HepG2 (cell line): ENCODE data around the gene TXNRD2. TPM values are rescaled to one million over a fixed set of nuclear protein-coding genes. Genes with fewer than 3 reads are reported as not detected.
A peak's percentile ranks its signal among the peaks of the same experiment; 100 is the strongest.

Experiments used
- ATAC-seq: fragments of 200-7000 bp; cut with Tn5 transposase; 3 replicates; pipeline ENCODE4 v1.9.1; 2020; ENCODE audit warnings: mild to moderate bottlenecking, moderate library complexity
- BruUV-seq: library from RNA; stranded (reverse); fragments of 400-500 nt; replicated peaks from 2 replicates; lab custom pipeline; 2021; lab: Mats Ljungman, UMichigan
- CTCF ChIA-PET: fragments of 300-600 bp; formaldehyde crosslinking; extraction: SDS; loops from one replicate; lab custom pipeline; 2021; ENCODE audit warnings: low total read pairs, inconsistent platforms, low intra/inter-chr PET ratio; lab: Yijun Ruan, JAX
- POLR2A ChIA-PET: fragments of 350-600 bp; sonication (Branson Sonifier 250); formaldehyde crosslinking; loops from one replicate; lab custom pipeline; 2020; ENCODE audit warnings: antibody characterized with exemption, inconsistent platforms; lab: Yijun Ruan, JAX
- DNase-seq: peaks from one replicate; pipeline ENCODE4 v3.0.0-alpha.2; 2015; ENCODE audit warnings: low spot score
- FAIRE-seq: peaks from 3 replicates; lab custom pipeline; 2011; peaks lifted over from hg19 to GRCh38; lab: Jason Lieb, UNC
- H2AFZ ChIP-seq: one replicate; pipeline ENCODE4 v1.6.1; 2011; ENCODE audit warnings: low read length, inconsistent platforms
- H3K27ac ChIP-seq: fragments of 300-600 bp; 3 replicates; pipeline ENCODE4 v1.8.0; 2011; ENCODE audit warnings: mixed run types, mild to moderate bottlenecking, mixed read lengths, low read length, inconsistent platforms; ENCODE audit not compliant: insufficient read depth; ENCODE audit errors: extremely low read length
- H3K27me3 ChIP-seq, 2 experiments: fragments of 200-600 bp in 1 of 2; 2 replicates in 1 of 2; 3 replicates in 1 of 2; pipeline versions ENCODE4 v1.6.0 to v1.8.0; 2011; ENCODE audit warnings: low read length in 2 of 2, mild to moderate bottlenecking in 2 of 2, moderate library complexity in 2 of 2, inconsistent platforms in 1 of 2; ENCODE audit not compliant: insufficient read depth in 2 of 2, control insufficient read depth in 1 of 2
- H3K36me3 ChIP-seq, 2 experiments: fragments of 200-600 bp in 1 of 2; replicated peaks in 1 of 2; 2 replicates in 1 of 2; 3 replicates in 1 of 2; pipeline versions ENCODE4 v1.5.1 to v1.8.0; 2011; ENCODE audit warnings: low read length in 2 of 2, inconsistent platforms in 1 of 2; ENCODE audit not compliant: insufficient read depth in 2 of 2, control insufficient read depth in 1 of 2
- H3K4me1 ChIP-seq: 2 replicates; pipeline ENCODE4 v1.5.1; 2012; ENCODE audit warnings: low read length, inconsistent platforms; ENCODE audit not compliant: insufficient read depth
- H3K4me2 ChIP-seq: 2 replicates; pipeline ENCODE4 v1.6.0; 2011; ENCODE audit warnings: low read depth, low read length, inconsistent platforms
- H3K4me3 ChIP-seq, 3 experiments: fragments of 200-600 bp in 1 of 3; sonication (generic), shearing (Covaris generic) in 1 of 3; replicated peaks in 1 of 3; 2 replicates each; pipeline ENCODE4 v1.5.1; 2011 to 2016; ENCODE audit warnings: low read length in 3 of 3, inconsistent platforms in 2 of 3, low read depth in 2 of 3, mild to moderate bottlenecking in 2 of 3, control low read depth in 1 of 3, mixed read lengths in 1 of 3; ENCODE audit not compliant: insufficient read depth in 1 of 3
- H3K79me2 ChIP-seq: one replicate; pipeline ENCODE4 v1.6.1; 2011; ENCODE audit warnings: low read length, inconsistent platforms; ENCODE audit not compliant: insufficient read depth
- H3K9ac ChIP-seq: 2 replicates; pipeline ENCODE4 v1.6.0; 2011; ENCODE audit warnings: mild to moderate bottlenecking, low read depth, low read length, inconsistent platforms; ENCODE audit not compliant: insufficient read depth
- H3K9me3 ChIP-seq: 2 replicates; pipeline ENCODE4 v1.5.1; 2012; ENCODE audit warnings: mild to moderate bottlenecking, low read length
- H4K20me1 ChIP-seq: 2 replicates; pipeline ENCODE4 v1.6.0; 2011; ENCODE audit warnings: inconsistent platforms, mild to moderate bottlenecking, low read length, moderate library complexity; ENCODE audit not compliant: insufficient read depth
- AGO2 ChIP-seq: fragments of 200-400 bp; formaldehyde crosslinking; optimal IDR thresholded peaks from 2 replicates; pipeline ENCODE3; 2017; ENCODE audit warnings: mild to moderate bottlenecking, low read depth, low read length, moderate library complexity
- HNF4G ChIP-seq, 2 experiments: sonication (generic) in 1 of 2; formaldehyde crosslinking in 1 of 2; IDR thresholded peaks; 2 replicates each; pipeline versions ENCODE4 v1.4.0 to v1.6.1; 2011 to 2020; ENCODE audit warnings: borderline replicate concordance in 2 of 2, low read depth in 2 of 2, mild to moderate bottlenecking in 2 of 2, low read length in 1 of 2, missing genetic modification reagents in 1 of 2, moderate library complexity in 1 of 2
- NBN ChIP-seq: fragments of 450-650 bp; conservative IDR thresholded peaks from 2 replicates; pipeline ENCODE4 v1.6.1; 2017
- NCOA5 ChIP-seq: sonication (generic); formaldehyde crosslinking; IDR thresholded peaks from 2 replicates; pipeline ENCODE4 v1.4.0; 2020; ENCODE audit warnings: missing genetic modification reagents
- NKX3-1 ChIP-seq: sonication (generic); formaldehyde crosslinking; IDR thresholded peaks from 2 replicates; pipeline ENCODE4 v1.5.0; 2020; ENCODE audit warnings: missing genetic modification reagents
- NR2C2 ChIP-seq: sonication (generic); formaldehyde crosslinking; IDR thresholded peaks from 2 replicates; pipeline ENCODE4 v1.4.0; 2020; ENCODE audit warnings: missing genetic modification reagents, mild to moderate bottlenecking, moderate library complexity, borderline replicate concordance
- POLR2AphosphoS2 ChIP-seq: IDR thresholded peaks from 2 replicates; pipeline ENCODE4 v1.6.1; 2011; ENCODE audit warnings: low read depth, low read length, improper control_type of control experiment
- SALL1 ChIP-seq: sonication (generic); formaldehyde crosslinking; IDR thresholded peaks from 2 replicates; pipeline ENCODE4 v1.8.0; 2022; ENCODE audit warnings: mild to moderate bottlenecking, missing genetic modification reagents
- SNAPC4 ChIP-seq: sonication (generic); formaldehyde crosslinking; IDR thresholded peaks from 2 replicates; pipeline ENCODE4 v1.4.0; 2020; ENCODE audit warnings: mild to moderate bottlenecking, missing genetic modification reagents
- ZFYVE20 ChIP-seq: sonication (generic); formaldehyde crosslinking; IDR thresholded peaks from 2 replicates; pipeline ENCODE4 v1.8.0; 2023; ENCODE audit warnings: low read depth, mild to moderate bottlenecking, moderate library complexity, missing genetic modification reagents, borderline replicate concordance
- ZNF138 ChIP-seq: sonication (generic); formaldehyde crosslinking; IDR thresholded peaks from 2 replicates; pipeline ENCODE4 v1.5.0; 2020; ENCODE audit warnings: mild to moderate bottlenecking, low read depth, missing genetic modification reagents
- ZNF616 ChIP-seq: sonication (generic); formaldehyde crosslinking; IDR thresholded peaks from 2 replicates; pipeline ENCODE4 v1.5.0; 2020; ENCODE audit warnings: low read depth, mild to moderate bottlenecking, missing genetic modification reagents
- ZNF687 ChIP-seq: sonication (generic); formaldehyde crosslinking; IDR thresholded peaks from 2 replicates; pipeline ENCODE4 v1.5.1; 2020; ENCODE audit warnings: mild to moderate bottlenecking, missing genetic modification reagents, moderate library complexity
- ZNF768 ChIP-seq: sonication (generic); formaldehyde crosslinking; IDR thresholded peaks from 2 replicates; pipeline ENCODE4 v1.4.0; 2020; ENCODE audit warnings: missing genetic modification reagents
- ZNF879 ChIP-seq: sonication (generic); formaldehyde crosslinking; IDR thresholded peaks from 2 replicates; pipeline ENCODE4 v1.8.1; 2023; ENCODE audit warnings: missing genetic modification reagents
- WGBS: methylation state at CpG from one replicate; pipeline ENCODE4 v1.1.6; 2017; ENCODE audit warnings: low lambda C conversion rate; 5-methylcytosine and 5-hydroxymethylcytosine counted together
- in situ Hi-C: cut with HindIII; loops from 2 replicates; pipeline ENCODE4 v1.10.0; 2017; ENCODE audit warnings: low pct_unique_long_range_greater_than_20kb; ENCODE audit not compliant: extremely low pct_ligation_motif_present
- intact Hi-C: fragments of 100-400 bp; cut with micrococcal nuclease; formaldehyde crosslinking; loops from one replicate; pipeline ENCODE4 v1.10.0; 2022; ENCODE audit not compliant: unreplicated experiment
- polyA plus RNA-seq, 8 experiments: library from polyadenylated mRNA; depleted of rRNA in 3 of 8; stranded (reverse) in 7 of 8; unstranded in 1 of 8; fragments of >200 nt; fragmentation: Illumina TruSeq in 4 of 8; extraction: Trizol in 4 of 8; gene quantifications; 2 replicates each; pipeline versions ENCODE4 v1.2.1 to v1.2.3, GENCODE V29; 2011 to 2016; ENCODE audit warnings: low read depth in 4 of 8, missing spikeins in 1 of 8, mixed read lengths in 1 of 8; ENCODE audit not compliant: insufficient read depth in 1 of 8
- total RNA-seq, 5 experiments: library from RNA; depleted of rRNA; stranded (reverse); fragments of >200 nt; fragmentation: Illumina TruSeq; extraction: Trizol; gene quantifications; 2 replicates each; pipeline ENCODE4 v1.2.3, GENCODE V29; 2016; ENCODE audit warnings: low read depth in 1 of 5

The TXNRD2 gene
- total and polyA plus RNA-seq, 2 of the 13 experiments (the other 11 are each of a cell fraction or from before 2014, with no cell fraction given): 17.5 to 18.6 TPM

- BruUV-seq: no TSS peak
- Histone ChIP-seq H3K4me1 (peaks cover 66% of the 10 kb centered on the region), H3K4me3 (no peak overlapping the region), H3K36me3 (peaks cover 5 to 8% of the 10 kb centered on the region in 2 experiments; a peak in 3 of 5 replicates), H3K9ac (no peak overlapping the region), H3K27me3 (no peaks in the 10 kb centered on the region), H2AFZ (no peak overlapping the region), H3K4me2 (no peak overlapping the region), H3K27ac (no peak overlapping the region), H4K20me1 (no peaks in the 10 kb centered on the region), H3K79me2 (no peaks in the 10 kb centered on the region), H3K9me3 (no peaks in the 10 kb centered on the region)
- FAIRE-seq (no peak), DNase-seq (no peak), ATAC-seq (0 out of 3 replicates have a peak, but pooled peaks have one; percentile 10)
- ChIA-PET CTCF (no interaction called here), POLR2A (interaction anchor here (1.8 to 2.3 kb wide), 2 partner anchors 9 to 46 kb away, joined by 6 to 11 read pairs; partner anchors contain the start of genes GNB1L and RTL10)
- intact Hi-C loops: no loop called here
- 94% methylated on average over 3 of the region's 13 CpGs for WGBS
- in situ Hi-C loops: loop anchor here (5.0 kb wide), 2 partner anchors 49 to 169 kb away; partner anchors contain the start of genes GNB1L and RTL10
- no peak for TF ChIP-seq ZNF138 (CRISPR knock-in tag)
- no peak for TF ChIP-seq POLR2AphosphoS2
- no peak for TF ChIP-seq NCOA5 (CRISPR knock-in tag)
- no peak for TF ChIP-seq SNAPC4 (CRISPR knock-in tag)
- TF ChIP-seq AGO2: no peak
- TF ChIP-seq SALL1: no peak
- no peak for TF ChIP-seq ZNF879 (CRISPR knock-in tag)
- TF ChIP-seq ZNF616 (CRISPR knock-in tag): no peak
- TF ChIP-seq ZNF768 (CRISPR knock-in tag): peak; percentile 52; the same call in 1 of the 2 replicates
- TF ChIP-seq NR2C2 (CRISPR knock-in tag): no peak
- TF ChIP-seq ZFYVE20 (CRISPR knock-in tag): no peak
- TF ChIP-seq ZNF687: peak; percentile 48
- TF ChIP-seq NBN: no peak
- peak; percentile 20; the same call in 1 of the 2 replicates for TF ChIP-seq HNF4G (IDR thresholded peaks at IDR 0.05; ENCODE audit: borderline replicate concordance, low read depth, low read length)
- no peak for TF ChIP-seq HNF4G (CRISPR knock-in tag; IDR thresholded peaks at IDR 0.05; ENCODE audit: borderline replicate concordance, low read depth)
- no peak for TF ChIP-seq NKX3-1
Observed at GRCh38 chr22:19900707-19901436, 40.7 kb downstream of the TXNRD2 start.
